GM18867 (cell line): ENCODE data around the gene TNFRSF1B.
A peak's percentile ranks its signal among the peaks of the same experiment; 100 is the strongest.
"Not testable (repeated sequence)": the region's sequence is repeated elsewhere in the genome, so short reads cannot be mapped to it uniquely, and the experiment has no call there.

Experiments
- ATAC-seq: cut with Tn5 transposase; IDR thresholded peaks from one replicate; pipeline ENCODE4 v1.9.1; 2021; ENCODE audit warnings: mild to moderate bottlenecking, moderate library complexity; ENCODE audit not compliant: unreplicated experiment

The TNFRSF1B gene

DNA sequence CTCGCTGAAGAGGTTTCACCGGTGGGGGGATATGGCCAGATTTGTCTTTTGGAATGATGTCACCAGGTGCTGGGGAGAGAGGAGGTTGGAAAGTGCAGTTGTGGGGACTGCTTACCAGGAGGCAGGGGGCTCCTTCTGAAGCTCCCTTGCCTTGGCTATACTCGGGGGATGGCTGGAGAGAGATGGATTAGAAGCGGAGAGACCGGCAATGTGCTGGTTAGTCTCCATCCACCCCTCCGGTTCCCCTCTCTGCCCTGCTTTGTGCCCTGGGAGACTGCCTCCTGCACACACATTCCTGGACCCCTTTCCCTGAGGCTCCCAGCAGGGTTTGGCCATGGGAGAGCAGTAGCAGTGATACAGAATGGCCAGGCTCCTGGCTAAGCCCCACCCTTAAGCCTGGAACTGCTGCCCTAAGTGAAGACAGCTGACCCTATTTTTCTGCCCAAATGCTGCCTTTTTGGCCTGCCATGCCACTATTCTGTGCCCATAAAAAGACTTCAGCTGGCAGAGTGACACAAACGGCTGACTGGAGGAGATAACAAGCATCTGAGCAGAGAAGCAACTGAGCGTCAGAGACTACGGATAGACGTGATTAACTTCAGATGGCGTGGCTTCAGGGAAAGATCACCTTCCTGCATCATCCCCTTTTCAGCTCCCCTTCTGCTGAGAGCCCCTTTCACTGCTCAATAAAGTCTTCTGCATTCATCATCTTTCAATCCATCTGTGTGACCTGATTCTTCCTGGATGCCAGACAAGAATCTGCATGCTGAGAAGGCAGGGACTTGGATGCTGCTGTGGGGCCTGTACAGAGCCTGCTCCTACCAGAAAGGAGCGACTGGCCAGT, 48.5 kb downstream of the TNFRSF1B start:
- ATAC-seq = no peak

DNA sequence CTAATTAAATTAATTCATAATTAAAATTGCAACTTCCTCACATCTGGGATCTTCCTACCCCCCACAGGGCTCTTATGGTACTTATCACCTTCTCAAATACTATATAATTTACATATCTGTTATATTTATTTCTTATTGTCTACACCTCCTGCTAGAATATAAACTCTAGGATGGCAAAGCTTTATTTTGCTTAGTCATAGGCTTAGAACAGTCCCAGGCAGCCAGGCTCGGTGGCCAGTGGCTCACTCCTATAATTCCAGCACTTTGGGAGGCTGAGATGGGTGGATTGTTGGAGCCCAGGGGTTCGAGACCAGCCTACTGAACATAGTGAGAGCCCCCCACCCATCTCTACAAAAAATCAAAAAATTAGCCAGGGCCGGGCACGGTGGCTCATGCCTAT, 53.0 kb downstream of the TNFRSF1B start:
- no peak for ATAC-seq

DNA sequence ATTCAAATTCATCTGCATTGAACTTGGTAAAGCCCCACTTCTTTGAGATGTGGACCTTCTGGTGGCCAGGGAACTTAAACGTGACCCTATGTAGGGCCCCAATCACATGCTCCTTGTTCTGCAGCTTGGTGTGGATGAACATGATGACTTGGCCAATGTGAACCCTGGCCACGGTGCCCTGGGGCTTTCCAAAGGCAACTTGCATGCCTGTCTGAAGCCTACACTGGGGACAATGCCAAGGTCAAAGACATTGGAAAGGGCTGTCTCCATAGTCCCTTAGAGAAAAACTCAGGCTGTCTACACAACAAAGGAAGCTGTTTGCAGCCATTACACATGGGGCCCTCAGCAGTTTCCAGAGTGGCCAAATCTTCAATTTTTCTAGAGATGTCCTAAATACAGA, 54.1 kb downstream of the TNFRSF1B start:
- ATAC-seq = no peak

DNA sequence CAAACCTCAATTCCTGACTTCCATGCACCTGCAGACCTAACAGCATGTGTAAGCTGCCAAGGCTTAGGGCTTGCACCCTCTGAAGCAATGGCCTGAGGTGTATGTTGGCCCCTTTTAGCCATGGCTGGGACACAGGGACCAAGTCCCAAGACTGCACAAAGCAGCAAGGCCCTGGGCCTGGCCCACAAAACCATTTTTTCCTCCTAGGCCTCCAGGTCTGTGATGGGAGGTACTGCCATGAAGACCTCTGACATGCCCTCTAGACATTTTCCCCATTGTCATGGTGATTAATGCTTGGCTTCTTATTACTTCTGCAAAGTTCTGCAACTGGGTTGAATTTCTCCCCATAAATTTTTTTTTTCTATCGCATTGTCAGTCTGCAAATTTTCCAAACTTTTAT, 55.9 kb downstream of the TNFRSF1B start:
- not testable (repeated sequence) for ATAC-seq

DNA sequence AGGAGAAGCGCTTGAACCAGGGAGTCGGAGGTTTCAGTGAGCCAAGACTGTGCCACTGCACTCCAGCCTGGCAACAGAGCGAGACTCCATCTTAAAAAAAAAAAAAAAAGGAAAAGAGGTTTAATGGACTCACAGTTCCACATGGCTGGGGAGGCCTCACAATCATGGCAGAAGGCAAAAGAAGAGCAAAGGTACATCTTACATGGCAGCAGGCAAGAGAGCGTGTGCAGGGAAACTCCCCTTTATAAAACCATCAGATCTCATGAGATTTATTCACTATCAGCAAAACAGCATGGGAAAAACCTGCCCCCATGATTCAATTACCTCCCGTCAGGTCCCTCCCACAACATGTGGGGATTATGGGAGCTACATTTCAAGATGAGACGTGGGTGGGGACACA, 57.3 kb downstream of the TNFRSF1B start:
- ATAC-seq = not testable (repeated sequence)

DNA sequence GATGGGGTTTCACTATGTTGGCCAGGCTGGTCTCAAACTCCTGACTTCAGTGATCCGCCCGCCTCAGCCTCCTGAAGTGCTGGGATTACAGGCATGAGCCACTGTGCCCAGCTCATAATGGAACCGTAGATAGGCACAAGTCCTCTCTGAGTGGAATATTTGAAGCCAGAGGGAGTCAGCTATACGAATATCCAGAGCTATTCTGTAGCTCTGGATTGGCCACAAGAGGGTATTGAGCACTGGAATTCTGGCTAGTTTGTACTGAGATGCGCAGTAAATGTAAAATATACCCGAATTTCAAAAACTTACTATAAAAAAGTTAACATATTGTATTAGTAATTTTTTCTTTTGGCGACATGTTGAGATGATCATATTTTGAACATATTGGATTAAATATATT, 62.2 kb downstream of the TNFRSF1B start:
- ATAC-seq = no peak

DNA sequence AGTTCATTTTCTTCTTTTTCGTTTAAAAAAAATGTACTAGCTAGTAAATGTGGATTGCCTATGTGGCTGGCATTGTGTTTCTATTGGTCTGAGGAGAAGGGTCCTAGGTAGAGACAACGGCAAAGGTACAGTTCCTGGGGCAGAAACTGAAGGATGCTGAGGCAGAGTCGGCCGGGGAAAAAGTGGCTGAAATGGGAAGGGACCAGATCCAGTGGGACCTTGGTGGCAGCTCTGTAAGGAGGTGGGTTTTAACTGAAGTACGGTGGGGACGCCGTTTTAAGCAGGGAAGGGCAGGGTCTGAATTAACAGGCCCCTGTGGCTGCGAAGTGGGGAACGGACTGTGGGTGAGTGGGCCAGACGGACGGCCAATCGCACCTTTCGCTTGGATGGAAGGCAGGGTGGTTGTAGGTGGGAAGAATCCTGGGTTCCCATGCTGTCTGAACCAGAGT, 62.6 kb downstream of the TNFRSF1B start:
- ATAC-seq = no peak

DNA sequence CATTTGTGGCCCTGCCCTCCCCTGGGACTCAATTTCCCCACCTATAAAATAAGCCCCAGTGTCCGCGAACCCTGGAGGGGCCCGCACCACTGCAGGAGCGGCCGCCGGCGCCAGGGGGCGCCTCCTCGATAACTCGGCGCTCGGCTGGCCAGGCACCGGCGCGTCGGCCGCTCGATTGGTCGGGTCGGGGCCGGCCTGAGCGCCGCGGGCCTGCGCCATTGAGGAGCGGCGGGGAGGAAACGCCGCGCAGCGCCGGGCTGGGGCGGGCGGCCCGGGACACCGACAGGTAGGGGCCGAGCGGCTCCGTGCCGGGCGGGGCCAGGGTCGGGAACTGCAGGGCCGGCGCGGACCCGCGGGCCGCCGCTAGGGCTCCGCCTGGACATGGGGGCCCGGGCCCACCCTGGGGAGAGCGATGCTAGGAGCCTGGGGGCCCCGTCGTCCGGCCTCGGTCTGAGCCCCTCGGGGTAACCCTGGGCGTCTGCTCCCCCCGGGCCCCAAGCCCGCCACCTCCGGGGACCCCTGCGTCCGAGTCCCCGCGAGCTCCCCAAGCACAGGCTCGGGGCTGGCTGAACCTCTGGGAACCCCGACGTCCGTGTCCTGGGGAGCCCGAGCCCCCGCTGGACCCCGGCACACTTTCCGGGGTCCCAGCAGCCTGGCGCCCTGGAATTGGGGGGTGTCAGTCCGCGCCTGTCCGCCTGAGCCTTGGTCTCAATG, 63.2 kb downstream of the TNFRSF1B start, which contains the start of gene VPS13D:
TSS of gene VPS13D (plus strand) at position 196 of the 714 bp plus-strand sequence. CDS start 4,237 bp downstream, outside the sequence.
- ATAC-seq = peak; percentile 81

DNA sequence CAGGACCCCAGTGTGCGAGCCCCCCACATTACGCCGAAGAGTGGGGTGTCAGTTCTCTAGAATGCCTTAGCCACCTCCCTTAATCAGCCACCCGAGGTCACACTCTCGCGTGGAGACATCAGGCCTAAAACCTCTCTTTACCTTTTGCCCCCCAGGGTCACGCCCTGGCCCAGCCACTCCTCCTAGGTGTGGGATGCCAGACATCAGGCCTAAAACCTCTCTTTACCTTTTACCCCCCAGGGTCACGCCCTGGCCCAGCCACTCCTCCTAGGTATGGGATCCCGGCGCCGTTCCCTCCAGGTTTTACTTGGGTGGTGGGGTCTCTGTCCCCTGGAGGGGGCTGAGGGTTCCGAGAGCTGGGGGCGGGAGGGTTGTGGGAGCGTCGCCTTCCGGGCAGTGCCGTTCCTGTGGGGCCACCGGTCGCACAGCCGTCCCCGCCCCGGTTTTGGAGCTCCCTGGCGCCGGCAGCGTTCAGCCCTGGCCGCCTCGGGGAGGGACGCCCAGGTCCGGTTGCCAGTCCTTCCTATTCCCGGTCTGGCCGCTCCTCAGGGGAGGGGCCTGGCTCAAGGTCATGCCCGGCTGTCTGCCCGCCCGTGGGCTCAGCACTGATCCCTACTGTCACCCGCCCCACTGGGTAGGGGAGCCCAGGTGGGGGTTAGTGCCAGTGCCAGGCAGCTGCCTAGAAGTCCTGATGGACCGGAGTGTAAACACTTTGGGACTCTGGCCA, 63.9 kb downstream of the TNFRSF1B start:
- peak; percentile 22 for ATAC-seq

DNA sequence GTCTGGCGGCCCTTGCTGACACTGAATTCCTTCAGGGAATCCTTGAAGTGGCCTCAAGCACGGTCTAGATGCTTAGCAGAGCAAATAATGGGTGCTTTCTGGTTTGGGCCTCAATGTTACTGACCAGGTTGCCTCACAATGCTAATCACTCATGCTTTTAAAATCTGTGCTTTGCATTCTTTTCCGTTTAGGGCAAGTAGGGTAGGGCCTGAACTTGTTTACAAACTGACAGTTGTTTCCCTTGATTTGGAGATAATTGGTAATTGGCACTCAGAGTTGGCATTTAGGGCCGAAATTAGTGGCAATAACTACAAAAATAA, 64.4 kb downstream of the TNFRSF1B start:
- ATAC-seq = no peak

DNA sequence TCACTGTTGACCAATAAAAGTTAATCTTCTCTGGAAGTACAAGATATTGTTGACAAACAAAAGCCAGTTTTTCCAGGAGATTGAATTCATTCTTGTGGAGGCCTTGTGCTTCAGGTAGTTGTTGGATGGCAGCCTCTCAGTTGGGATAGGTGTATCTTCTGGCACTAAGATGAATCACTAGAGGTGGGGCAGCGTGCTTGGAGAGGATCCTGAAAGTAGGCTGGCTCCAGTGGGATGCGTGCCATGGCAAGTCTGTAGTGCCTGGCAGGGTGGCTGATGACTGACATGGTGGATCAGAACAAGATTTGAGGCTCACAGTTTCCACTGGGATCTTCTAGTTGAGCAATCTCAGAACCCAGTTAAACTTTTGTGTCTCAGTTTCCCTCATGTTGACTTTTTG, 65.4 kb downstream of the TNFRSF1B start:
- ATAC-seq = no peak

DNA sequence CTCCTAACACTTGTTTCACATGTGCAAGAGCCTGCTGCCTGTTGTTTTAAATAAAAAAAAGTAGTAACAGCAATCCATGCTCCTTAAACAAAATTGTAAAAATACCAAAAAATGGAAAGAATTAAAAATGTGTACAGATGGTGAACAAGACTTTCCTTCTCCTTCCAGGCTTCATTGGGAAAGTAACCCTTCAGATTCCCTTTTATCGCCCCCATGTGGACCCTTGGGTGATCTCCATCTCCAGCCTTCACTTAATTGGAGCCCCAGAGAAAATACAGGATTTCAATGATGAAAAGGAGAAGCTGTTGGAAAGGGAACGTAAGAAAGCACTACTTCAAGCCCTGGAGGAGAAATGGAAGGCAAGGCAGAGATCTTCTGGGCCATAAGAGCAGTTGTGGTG, 77.3 kb downstream of the TNFRSF1B start:
- no peak for ATAC-seq

DNA sequence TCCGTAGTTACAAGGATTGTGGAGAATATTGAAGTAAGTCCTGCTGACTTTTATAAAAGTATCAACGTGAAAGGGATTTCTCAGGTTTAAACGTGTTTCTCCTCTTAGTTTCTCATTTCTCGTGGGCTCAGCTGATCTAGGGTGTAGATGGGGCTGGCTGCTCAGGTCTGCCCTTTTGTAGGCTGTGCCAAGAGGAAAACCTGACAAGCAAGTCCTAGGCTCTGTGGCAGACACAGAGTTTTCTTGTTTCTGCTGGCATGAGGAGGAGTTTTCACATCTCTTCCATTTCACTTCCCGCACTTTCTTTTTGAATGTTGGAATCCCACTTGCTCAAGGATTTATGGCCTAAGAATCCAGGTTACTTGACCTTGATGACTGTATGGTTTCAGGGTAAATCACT, 77.8 kb downstream of the TNFRSF1B start:
- no peak for ATAC-seq

DNA sequence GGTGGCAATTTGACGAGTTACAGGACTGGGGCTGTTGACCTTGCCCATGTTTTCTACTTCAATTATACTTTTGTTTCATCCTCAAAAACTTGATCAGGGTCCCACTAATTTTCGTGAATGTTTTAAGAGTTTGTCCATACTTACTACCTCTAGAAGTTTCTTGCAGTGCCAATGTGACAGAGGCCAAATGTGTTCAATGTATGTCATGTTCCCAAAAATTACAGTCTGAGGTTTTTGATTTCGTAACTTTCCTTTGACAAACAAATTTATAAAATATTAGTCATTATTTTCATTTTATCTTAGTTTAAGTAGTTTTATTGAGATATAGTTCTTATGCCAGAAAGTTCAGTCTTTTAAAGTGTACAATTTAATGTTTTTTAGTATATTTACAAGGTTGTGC, 78.3 kb downstream of the TNFRSF1B start:
- ATAC-seq = no peak

DNA sequence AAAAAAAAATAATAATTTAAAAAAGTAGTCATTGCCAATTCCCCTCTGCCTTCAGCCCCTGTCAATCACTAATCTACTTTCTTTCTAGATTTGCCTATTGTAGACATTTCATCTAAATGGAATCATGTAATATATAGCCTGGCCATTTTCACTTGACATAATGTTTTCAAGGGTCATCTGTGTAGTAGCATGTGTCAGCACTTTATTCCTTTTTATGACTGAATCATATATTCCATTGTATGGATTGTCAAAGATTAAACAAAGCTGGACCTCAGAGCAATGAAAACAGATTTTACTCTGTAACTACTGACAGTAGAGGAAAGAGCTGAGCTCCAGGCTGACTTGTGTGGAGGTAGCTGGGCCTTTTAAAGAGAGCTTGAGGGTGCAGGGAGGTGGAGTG, 78.9 kb downstream of the TNFRSF1B start:
- no peak for ATAC-seq

DNA sequence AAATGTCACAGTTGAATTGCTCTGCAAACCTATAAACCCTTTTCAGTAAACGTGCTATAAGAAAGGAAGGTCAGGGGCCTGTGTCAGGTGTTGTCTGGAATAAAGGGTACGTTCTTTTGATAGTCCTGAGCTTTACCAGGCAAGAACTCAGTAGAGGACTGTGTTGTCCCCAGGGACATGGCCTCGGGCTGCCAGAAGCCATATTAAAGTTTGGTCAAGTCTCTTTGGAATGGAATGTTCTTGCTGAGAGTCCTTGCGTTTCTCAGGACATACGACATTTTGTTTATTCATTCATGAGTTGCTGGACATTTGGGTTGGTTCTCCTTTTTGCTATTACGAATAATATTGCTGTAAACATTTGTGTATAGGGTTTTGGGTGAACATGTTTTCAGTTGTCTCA, 79.8 kb downstream of the TNFRSF1B start:
- no peak for ATAC-seq

DNA sequence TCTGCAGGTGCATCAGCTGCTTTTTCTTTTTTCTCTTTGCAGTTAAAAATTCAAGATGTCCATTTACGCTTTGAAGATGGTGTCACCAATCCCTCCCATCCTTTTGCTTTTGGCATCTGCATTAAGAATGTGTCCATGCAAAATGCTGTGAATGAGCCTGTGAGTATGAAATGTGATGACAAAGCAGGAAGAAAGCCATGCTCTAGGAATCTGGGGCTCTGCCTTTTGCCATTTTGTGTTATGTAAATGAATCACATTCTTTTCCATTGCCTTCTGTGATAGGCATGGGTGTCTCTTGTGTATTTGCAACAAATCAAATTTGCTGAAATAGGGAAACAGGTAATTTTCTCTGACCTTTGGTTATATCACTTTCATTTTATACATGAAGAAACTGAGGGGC, 82.4 kb downstream of the TNFRSF1B start:
- ATAC-seq = no peak

DNA sequence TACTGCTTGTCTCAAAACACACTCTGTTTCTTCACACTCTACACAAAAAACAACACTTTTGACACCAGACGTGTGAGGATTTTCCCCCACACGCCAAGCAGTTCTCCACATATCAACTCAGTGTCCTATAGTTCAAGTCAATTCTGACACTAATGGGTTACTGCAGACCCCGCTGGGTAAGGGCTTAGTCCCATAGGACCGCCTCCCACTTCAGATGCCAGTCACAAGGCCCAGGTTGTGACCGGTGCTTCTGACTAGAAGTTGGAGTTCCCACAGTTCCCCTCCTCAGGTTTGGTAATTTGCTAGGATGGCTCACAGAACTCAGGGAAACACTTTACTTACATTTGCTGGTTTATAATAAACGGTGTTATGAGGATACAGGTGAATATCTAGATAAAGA, 83.0 kb downstream of the TNFRSF1B start:
- ATAC-seq = no peak

DNA sequence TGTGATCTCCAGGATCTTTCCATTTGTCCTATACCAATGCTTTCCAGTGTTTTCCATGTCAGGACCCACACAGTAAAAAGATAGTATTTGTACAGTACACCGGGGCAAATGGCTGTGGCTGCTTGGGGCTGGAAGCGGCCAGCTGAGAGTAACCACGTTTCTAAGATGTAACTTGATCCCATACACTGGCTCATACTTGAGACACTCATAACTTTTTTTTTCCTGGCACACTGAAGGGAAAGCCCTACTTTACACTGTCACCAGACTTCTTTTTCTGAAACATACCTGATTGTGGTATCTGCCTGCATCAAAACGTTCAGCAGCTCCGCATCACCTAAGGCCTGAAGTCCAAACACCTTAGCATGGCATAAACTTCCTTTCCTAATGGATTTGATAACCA, 84.7 kb downstream of the TNFRSF1B start:
- no peak for ATAC-seq

DNA sequence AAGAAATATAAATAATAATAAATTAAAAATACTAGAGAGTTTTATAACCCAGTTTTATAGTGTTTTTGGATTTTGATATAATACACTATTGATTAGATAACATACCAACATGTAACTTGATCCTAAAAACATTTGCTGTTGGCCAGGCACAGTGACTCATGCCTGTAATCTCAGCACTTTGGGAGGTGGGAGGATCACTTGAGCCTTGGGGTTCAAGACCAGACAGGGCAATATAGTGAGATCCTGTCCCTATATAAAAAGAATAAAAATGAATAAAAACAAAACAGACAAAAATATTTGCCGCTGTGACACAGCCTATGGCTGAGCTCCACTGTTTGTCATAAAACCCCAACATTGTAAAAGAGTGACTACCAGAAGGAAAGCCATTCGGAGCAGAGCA, 89.1 kb downstream of the TNFRSF1B start:
- ATAC-seq = no peak

DNA sequence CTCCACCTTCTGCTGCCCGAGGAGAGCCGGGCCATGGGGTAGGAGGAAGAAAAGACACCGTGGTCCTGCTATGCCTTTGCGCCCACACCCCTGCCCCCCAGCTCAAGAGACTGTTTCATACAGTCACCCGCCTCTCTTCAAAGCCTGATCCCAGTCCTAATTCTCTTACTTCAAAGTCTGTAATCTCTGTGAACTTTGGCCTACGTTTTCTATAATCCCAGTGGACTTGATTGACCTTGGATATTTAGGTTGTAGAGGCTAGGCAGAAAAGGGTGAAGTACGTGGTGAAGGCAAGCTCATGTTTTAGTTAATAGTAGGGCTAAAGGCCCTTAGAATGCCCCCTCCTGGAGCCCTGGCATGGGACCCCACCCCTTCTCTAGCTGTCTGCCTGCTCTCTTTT, 91.5 kb downstream of the TNFRSF1B start:
- no peak for ATAC-seq
